ENCODE data around the gene NPC1.
"Not testable (repeated sequence)": the region's sequence is repeated elsewhere in the genome, so short reads cannot be mapped to it uniquely, and the experiment has no call there.

Gene NPC1

DNA sequence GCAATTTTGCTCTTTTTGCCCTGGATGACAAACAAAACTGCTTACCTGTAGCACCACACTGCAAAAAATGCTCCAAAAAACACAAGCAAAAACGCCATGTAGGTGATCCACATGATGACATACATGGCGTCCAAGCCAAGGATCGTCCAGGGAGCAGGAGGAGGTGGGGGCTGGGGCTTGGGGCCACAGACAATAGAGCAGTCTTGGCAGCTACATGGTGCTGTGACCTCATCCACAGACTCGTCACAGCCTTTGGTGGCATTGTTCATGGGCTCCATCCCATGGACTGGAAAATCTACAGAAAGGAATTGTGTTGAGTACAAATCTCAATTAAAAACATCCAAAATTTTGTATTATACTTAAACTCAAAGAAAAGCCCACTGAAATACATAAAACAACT lies 26.1 kb downstream of the NPC1 start:
- in situ Hi-C loops (cut with HindIII; ENCODE audit: low pct_ligation_motif_present, low pct_unique_long_range_greater_than_20kb, low sequenced_read_pairs), result no loop called here
- DNase-seq, result no peak

DNA sequence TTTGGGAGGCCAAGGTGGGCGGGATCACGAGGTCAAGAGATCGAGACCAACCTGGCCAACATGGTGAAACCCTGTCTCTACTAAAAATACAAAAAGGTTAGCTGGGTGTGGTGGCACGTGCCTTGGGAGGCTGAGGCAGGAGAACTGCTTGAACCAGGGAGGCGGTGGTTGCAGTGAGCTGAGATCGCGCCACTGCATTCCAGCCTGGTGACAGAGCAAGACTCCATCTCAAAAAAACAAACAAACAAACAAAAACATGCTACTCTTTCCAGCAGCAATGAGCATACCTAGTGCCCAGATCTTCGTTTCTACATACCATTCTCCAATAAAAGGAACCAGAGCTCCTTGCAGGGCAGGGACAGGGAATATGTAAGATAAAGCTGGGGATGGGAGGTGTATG lies 28.8 kb downstream of the NPC1 start:
- in situ Hi-C loops (cut with HindIII; ENCODE audit: low pct_ligation_motif_present, low pct_unique_long_range_greater_than_20kb, low sequenced_read_pairs); DNase-seq: not testable (repeated sequence)

DNA sequence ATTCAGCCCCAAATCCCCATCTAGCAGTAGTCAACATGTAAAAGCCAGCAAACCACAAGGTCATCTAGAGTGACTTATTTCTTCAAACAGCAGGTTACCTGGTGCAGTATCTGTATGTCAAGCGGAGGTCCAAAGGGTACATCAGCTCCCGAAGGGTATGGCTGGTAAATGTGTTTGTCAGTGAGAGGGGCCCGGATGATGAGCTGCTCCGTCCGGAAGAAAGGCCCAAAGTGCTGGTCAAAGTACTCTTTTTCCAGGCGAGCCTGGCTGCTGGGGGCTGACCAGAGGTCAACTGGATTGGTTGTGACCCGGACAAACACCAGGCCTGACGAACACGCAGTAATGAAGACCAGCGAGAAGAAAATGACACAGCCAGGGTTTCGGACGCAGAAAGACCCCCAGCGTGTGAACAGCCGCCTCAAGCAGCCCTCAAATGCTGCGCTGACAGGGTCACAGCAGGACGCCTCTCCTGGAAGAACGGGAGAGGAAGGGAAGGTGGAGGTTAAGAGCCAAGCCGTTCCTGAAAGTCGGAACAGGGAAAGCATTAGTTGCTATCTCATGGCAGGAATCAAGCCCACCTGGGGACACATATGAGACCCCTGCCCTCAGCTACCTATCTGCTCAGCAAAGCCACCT lies 30.0 kb downstream of the NPC1 start:
- no peak for DNase-seq
- in situ Hi-C loops (cut with HindIII; ENCODE audit: low pct_ligation_motif_present, low pct_unique_long_range_greater_than_20kb, low sequenced_read_pairs), result no loop called here

DNA sequence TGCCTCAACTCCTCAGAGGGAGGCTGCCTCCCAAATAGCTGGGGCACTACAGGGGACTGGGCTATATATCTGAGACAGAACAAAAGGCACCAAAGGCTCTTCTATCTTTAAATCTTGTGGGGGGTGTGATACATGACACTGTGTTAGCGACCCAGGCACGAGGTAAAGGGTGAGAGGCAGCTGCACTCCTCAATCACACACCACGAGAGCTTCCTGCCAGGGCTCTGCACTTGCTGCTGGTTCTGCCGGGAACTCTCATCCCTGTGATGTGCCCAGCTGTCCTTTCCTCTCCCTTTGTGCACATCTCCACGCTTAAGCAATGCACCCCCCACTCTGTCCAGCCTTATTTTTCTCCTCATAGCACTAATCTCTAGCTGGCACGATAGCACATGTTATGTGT lies 32.4 kb downstream of the NPC1 start:
- in situ Hi-C loops (cut with HindIII; ENCODE audit: low pct_ligation_motif_present, low pct_unique_long_range_greater_than_20kb, low sequenced_read_pairs), result no loop called here
- DNase-seq, result no peak

DNA sequence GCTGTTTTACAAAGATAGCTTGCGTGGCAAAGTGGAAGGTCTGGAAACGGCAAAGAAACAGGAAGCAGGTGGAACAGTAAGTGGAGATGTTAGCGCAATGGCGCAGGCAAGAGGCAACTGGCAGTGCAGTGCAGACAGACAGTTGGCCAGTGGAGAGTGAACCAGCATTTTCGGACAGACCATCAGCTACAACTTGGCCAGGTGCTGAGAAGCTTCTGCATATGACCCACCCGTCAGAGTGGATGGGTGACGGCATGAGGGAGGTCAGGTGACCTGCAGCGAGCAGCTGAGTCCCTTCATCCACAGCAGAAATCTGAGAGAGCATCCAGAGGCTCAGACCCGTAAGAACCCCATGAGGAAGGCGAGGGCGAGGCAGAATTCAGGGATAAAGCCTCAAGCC lies 33.8 kb downstream of the NPC1 start:
- DNase-seq, result no peak
- in situ Hi-C loops (cut with HindIII; ENCODE audit: low pct_ligation_motif_present, low pct_unique_long_range_greater_than_20kb, low sequenced_read_pairs), result no loop called here

DNA sequence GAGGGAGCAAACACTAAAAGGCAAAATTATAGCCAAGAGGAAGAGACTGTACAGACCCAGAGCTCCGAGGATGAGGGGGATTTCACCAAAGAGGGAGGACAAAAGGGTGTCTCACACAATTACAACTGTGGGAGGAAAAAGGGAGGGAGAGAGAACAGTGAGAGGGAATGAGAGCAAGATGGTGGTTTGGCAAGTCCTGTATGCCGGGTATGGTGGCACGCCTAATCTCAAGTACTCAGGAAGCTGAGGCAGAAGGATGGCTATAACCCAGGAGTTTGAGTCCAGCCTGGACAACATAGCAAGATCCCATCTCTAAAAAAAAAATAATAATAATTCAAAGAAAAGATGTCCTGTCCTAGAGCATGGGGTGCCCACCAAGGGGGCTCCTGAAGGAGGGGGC lies 34.3 kb downstream of the NPC1 start:
- DNase-seq, result no peak
- in situ Hi-C loops (cut with HindIII; ENCODE audit: low pct_ligation_motif_present, low pct_unique_long_range_greater_than_20kb, low sequenced_read_pairs), result no loop called here

DNA sequence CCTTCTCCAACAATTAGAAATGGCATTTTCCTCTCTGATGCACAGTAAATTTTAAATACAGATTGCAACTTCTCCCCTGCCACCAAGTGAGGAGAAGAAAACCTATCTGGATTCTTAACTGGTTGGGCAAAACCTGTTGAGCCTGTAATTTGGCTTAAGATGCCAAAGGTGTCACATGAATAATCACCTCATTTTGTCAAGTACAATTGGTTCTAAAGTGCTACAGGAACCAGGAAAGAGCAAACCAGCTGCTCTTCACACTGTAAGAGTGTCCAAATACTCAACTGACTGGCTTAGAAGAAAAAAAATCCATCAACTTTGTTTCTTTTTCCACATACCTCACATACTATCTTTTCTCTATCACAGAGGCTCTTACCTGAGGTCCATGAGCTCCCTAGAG lies 35.4 kb downstream of the NPC1 start:
- DNase-seq, result no peak
- in situ Hi-C loops (cut with HindIII; ENCODE audit: low pct_ligation_motif_present, low pct_unique_long_range_greater_than_20kb, low sequenced_read_pairs), result no loop called here

DNA sequence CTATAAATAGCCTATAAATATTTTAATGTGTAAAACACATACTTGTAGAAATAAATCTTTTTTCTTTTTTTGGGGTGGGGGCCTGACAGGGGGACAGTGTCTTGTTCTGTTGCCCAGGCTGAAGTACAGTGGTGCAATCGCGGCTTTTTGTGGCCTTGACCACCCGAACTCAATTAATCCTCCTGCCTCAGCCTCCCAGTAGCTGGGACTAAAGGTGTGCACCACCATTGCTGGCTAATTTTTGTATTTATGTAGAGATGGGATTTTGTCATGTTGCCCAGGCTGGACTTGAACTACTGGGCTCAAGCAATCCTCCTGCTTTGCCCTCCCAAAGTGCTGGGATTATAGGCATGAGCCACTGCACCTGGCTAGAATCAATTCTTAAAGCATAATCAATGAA lies 37.6 kb downstream of the NPC1 start:
- no peak for DNase-seq
- in situ Hi-C loops (cut with HindIII; ENCODE audit: low pct_ligation_motif_present, low pct_unique_long_range_greater_than_20kb, low sequenced_read_pairs), result no loop called here

DNA sequence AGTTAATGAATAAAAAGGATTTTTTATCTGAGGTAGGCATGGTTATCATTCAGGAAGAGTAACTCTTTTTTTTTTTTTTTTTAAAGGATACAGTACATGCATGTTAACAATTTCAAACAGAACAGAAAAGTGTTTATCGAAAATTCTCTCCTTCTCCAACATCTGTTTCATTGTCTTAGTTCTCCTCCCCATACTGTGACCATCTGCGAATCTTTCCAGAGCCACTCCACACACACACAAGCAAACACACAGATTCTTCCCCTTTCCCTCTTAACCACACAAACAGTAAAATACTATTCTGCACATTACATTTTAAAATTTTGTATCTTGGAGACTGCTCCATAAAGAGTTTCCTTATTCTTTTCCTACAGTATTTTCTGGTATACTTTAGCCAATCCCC lies 38.0 kb downstream of the NPC1 start:
- in situ Hi-C loops (cut with HindIII; ENCODE audit: low pct_ligation_motif_present, low pct_unique_long_range_greater_than_20kb, low sequenced_read_pairs), result no loop called here

DNA sequence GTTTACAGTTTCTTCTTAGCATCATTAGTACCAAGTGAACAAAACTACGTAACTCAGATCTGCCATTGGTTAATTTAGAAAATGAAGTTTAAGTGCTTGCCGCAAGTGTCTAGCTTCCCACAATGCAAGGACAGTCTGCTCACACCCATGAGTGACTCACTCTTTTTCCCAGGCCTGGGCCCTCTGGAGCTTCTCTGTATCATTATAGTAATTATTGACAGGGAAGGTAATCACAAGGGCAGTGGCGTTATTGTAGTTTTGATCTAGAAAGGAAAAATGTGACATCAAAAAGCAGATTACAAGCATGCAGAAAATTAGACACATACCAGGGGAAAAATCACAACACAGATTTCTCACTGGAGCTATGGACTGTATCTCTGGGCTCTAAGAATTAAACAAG lies 38.5 kb downstream of the NPC1 start:
- peak; percentile 82 for DNase-seq
- in situ Hi-C loops (cut with HindIII; ENCODE audit: low pct_ligation_motif_present, low pct_unique_long_range_greater_than_20kb, low sequenced_read_pairs), result no loop called here

More for the DNA sequence above, 38.0 kb downstream of the NPC1 start:
- DNase-seq, result no peak

DNA sequence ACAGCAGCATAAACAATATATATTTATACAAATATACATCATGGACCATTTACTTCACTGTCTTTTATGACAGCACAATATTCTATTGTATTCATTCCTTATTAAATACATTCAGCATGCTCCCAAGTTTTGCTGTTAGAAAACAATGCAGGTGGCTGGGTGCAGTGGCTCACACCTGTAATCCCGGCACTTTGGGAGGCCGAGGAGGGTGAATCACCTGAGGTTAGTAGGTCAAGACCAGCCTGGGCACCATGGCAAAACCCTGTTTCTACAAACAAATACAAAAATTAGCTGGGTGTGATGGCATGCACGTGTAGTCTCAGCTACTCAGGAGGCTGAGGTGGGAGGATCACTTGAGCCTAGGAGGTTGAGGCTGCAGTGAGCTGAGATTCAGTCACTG lies 39.0 kb downstream of the NPC1 start:
- in situ Hi-C loops (cut with HindIII; ENCODE audit: low pct_ligation_motif_present, low pct_unique_long_range_greater_than_20kb, low sequenced_read_pairs), result no loop called here

DNA sequence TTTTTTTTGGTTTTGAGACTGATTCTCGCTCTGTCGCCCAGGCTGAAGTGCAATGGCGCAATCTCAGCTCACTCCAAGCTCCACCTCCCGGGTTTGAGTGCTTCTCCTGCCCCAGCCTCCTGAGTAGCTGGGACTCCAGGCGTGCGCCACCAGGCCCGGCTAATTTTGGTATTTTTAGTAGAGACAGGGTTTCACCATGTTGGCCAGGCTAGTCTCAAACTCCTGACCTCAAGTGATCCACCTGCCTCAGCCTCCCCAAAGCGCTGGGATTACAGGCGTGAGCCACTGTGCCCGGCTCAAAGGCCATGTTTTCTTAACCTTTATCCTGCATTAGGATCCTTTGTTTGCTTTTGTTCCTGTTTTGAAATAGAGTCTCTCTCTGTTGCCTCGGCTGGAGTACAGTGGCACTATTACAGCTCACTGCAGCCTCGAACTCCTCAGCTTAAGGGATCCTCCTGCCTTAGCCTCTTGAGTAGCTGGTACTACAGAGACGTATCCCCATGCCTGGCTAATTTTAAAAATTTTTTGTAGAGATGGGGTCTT lies 41.0 kb downstream of the NPC1 start:
- no peak for DNase-seq
- in situ Hi-C loops (cut with HindIII; ENCODE audit: low pct_ligation_motif_present, low pct_unique_long_range_greater_than_20kb, low sequenced_read_pairs), result no loop called here

More for the DNA sequence above, 39.0 kb downstream of the NPC1 start:
- no peak for DNase-seq

DNA sequence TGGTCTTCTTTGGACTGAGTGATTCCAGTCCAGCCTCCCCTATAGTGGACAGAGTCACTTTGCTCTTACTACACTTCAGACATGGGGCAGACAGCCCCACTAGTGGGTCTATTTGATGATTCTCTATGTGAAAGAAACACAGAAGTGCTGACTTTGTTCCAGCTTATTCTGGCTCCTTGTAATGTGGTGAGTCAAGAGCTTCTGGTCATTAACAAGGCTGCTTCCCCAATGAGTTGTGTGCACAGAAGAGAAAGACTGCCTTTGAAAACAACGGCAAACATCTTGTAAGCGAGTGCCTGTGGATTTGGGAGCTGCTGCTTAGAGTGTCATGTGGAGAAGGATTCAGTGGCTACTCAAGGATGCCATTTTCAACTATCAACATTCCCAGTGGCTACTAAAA lies 43.8 kb downstream of the NPC1 start:
- in situ Hi-C loops (cut with HindIII; ENCODE audit: low pct_ligation_motif_present, low pct_unique_long_range_greater_than_20kb, low sequenced_read_pairs), result no loop called here
- DNase-seq, result no peak

DNA sequence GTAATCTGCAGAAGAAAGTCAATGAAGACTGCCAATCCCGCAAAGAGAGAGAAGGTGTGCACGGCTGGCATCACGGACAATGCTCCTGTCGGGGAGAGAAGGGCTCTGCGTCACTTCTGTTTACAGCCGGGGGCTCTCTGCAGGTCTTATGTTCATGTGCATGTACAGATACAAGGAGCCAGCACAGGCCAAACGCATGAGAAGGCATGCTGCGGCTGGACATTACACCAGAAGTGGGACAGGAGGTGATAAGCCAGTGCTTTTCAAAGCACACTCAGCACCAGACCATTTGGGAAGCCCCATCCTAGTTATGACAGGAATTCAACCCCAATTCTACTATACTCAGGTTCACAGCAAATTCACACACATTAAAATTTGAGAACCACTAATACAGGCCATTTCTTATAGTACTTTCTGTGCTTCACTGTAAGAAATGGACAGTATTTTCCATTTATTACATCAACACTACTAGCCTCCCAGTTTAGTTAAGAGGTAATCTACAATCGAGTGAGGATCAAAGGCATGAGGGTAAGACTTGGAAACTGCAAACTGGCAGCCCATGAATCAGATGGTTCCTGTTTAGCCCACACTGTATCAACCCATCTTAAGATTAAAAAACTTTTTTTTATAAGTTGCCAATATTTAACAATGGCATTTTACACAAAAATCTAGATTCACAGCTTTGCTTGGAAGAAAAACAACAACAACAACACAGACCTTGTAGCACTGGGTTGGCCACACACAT lies 44.8 kb downstream of the NPC1 start:
- DNase-seq, result no peak
- in situ Hi-C loops (cut with HindIII; ENCODE audit: low pct_ligation_motif_present, low pct_unique_long_range_greater_than_20kb, low sequenced_read_pairs), result no loop called here

DNA sequence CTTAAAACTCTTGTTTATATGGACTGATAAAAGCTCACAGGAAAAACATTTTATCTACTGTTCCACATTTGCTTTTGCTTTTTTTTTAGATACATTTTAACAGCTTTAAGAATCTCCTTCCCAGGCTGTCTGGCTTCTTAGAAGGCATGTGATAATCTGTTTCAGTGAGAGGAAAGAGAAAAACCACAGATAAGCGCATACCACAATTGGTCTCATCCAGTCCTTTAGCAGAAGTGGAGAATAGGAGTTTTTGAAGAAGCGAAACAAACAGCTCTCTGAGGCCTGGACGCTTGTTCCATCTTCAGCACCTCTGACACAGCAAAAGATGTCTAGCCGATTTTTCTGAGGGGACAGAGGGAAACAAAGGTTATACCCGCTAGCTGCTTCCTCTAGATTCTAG lies 45.4 kb downstream of the NPC1 start:
- no peak for DNase-seq
- in situ Hi-C loops (cut with HindIII; ENCODE audit: low pct_ligation_motif_present, low pct_unique_long_range_greater_than_20kb, low sequenced_read_pairs), result no loop called here

DNA sequence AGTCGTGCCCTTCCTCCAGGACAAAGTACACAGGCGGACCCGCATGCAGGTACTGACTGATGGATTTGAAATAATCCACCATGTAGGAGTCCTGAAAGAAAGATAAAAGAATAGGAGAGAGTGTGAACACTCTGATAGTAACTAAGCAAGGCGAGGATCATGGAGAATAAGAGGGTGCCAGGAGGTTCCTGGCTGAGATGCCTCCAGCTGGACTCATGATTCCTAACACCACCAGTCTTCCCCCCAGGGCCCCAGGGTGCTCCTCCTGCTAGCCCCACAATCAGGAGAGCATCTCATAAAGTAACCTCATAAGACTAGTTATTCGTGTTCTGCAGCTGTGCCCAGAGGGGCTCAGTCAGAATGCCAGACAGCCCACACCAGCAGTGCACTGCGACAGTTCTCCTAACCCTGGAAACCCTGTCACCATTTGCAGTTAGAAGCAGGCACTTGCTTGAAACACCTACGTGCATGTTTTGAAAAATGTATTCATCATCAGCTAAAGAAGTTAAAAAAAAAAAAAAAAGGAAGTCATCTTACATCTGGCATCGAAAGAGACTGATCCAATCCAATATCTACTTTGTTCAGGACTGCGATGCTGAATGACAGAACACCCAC lies 46.3 kb downstream of the NPC1 start:
- in situ Hi-C loops (cut with HindIII; ENCODE audit: low pct_ligation_motif_present, low pct_unique_long_range_greater_than_20kb, low sequenced_read_pairs), result no loop called here
- no peak for DNase-seq

DNA sequence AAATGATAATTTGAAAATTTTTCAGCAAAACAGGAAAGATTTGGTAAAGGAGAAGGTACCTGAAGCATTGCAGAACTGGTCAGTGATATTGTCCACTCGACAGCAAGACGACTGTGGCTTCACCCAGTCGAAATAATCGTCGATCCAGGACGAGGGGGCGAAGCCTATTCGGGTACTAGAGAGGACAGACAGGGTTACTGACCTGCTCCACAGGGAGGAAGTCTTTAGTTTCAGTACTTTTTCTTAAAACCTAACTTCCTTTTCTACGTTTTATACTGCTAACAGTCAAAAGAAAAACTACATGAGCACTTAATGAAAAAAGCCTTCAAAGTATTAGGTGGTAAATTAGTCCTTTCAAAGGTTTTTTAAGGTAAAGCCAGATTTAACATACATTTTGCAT lies 47.0 kb downstream of the NPC1 start:
- in situ Hi-C loops (cut with HindIII; ENCODE audit: low pct_ligation_motif_present, low pct_unique_long_range_greater_than_20kb, low sequenced_read_pairs), result no loop called here

DNA sequence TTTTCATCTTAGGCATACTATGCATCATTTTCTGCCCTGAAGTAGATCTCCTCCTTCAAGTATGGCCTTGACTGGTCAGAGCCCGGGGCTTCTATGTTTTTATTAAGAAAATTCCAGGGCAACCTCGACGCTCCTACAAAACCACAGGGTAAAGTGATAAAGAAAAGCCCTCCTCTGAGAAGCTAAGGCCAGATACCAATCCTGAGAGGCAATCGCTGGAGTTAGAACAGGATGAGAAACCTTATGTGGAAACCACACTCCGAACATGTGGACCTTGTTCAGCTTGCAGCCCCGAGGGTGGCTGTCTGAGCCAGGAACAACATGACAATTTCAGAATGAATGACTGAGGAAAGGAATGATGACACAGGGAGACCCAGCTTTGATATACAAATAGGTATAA lies 47.4 kb downstream of the NPC1 start:
- in situ Hi-C loops (cut with HindIII; ENCODE audit: low pct_ligation_motif_present, low pct_unique_long_range_greater_than_20kb, low sequenced_read_pairs), result no loop called here

More for the DNA sequence above, 47.0 kb downstream of the NPC1 start:
- no peak for DNase-seq

DNA sequence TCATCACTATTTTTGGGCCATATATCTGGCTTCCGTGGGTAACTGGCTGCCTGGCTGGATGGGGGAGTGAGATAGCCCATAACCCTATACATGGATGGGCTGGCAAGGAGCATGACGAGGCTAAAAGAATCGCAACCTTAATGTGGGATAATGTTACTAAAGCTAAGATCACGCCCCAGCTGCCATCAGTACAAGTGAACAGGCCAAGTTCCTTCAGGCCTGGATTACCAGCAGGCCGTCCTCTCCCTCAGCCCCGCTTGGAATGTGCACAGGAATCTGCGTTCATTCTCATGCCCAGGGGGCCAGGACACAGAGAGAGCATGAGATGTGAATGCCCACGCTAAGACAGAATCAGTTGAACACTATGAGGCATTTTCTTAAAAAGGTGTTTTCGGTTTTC lies 48.3 kb downstream of the NPC1 start:
- DNase-seq, result no peak
- in situ Hi-C loops (cut with HindIII; ENCODE audit: low pct_ligation_motif_present, low pct_unique_long_range_greater_than_20kb, low sequenced_read_pairs), result no loop called here

More for the DNA sequence above, 47.4 kb downstream of the NPC1 start:
- no peak for DNase-seq

DNA sequence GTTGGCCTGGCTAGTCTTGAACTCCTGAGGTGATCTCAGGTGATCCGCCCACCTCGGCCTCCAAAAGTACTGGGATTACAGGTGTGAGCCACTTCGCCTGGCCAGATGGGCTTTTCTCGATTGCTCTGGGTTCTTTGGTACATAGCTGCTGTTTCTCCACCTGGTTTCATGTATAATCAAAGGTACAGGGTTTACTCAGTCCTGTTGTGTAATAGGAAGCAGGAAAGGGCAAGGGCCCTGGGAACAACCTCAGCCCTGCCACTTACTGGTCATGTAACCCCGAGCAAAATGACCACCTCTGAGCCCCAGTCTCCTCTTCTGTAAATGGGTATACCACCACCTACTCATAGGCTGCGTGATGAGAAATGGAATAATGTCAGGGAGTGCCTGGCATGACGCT lies 49.0 kb downstream of the NPC1 start:
- in situ Hi-C loops (cut with HindIII; ENCODE audit: low pct_ligation_motif_present, low pct_unique_long_range_greater_than_20kb, low sequenced_read_pairs), result no loop called here
- DNase-seq, result no peak
